Measurements from ENCODE around the gene DNAJC1.

Gene DNAJC1

DNA sequence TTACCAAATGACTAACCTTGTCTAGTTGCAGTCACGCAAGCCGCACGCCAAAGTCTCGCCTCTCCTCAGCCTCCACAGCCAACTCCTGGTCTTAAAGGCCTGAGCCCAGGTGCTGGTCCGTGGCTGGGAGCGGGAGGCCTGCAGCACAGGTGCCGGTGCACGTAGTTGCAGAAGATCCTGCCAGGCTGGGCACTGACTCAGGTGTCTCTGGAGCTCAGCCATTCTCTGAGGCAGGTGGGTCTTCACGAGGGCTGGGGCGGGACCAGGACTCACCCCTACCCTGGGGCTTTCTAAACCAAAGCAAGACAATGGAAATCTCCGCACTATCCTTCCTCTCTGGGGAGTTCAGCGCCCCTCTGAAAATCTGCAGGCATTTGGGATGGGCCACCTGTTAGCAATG, 253.1 kb downstream of the DNAJC1 start:
- no peak overlapping the region for H3K4me3 ChIP-seq (ENCODE audit: insufficient read depth, low read depth, low read length, poor library complexity, severe bottlenecking)
- no peaks in the 10 kb centered on the region for H3K9me3 ChIP-seq (ENCODE audit: control insufficient read depth, low read length)
- no peak for DNase-seq
- H3K27ac ChIP-seq (ENCODE audit: insufficient read depth, low read length, poor library complexity, severe bottlenecking), result no peak overlapping the region
- no peaks in the 10 kb centered on the region for H3K27me3 ChIP-seq (replicated peaks; ENCODE audit: control insufficient read depth, insufficient read depth, low read length, poor library complexity, severe bottlenecking)
- no peaks in the 10 kb centered on the region for H3K36me3 ChIP-seq (ENCODE audit: control insufficient read depth, insufficient read depth, low read length)
- H3K4me1 ChIP-seq (ENCODE audit: control insufficient read depth, insufficient read depth, low read length, poor library complexity, severe bottlenecking), result peaks cover 5% of the 10 kb centered on the region

DNA sequence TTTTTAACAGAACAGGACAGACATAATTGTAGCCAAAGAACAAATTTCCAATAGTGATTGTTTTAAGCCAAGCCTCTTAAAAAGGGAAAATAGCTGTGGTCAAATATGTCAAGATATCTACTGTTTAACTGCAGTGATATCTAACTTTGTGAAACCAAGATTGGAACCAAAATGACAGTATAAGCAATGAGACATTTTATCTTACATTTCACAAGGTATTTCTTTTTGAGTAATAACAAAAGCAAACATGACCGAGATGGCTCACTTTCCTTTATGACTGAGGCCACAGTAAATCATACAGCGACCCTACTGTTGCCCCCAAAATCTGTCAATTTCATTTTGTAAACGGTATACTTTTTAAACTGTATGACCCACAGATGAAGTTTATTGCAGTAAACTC, 253.7 kb downstream of the DNAJC1 start:
- no peak for DNase-seq
- Histone ChIP-seq H3K36me3 (ENCODE audit: control insufficient read depth, insufficient read depth, low read length) (no peaks in the 10 kb centered on the region), H3K4me3 (ENCODE audit: insufficient read depth, low read depth, low read length, poor library complexity, severe bottlenecking) (no peak overlapping the region), H3K27ac (ENCODE audit: insufficient read depth, low read length, poor library complexity, severe bottlenecking) (no peak overlapping the region), H3K9me3 (ENCODE audit: control insufficient read depth, low read length) (no peaks in the 10 kb centered on the region), H3K27me3 (replicated peaks; ENCODE audit: control insufficient read depth, insufficient read depth, low read length, poor library complexity, severe bottlenecking) (no peaks in the 10 kb centered on the region), H3K4me1 (ENCODE audit: control insufficient read depth, insufficient read depth, low read length, poor library complexity, severe bottlenecking) (peaks cover 5% of the 10 kb centered on the region)

DNA sequence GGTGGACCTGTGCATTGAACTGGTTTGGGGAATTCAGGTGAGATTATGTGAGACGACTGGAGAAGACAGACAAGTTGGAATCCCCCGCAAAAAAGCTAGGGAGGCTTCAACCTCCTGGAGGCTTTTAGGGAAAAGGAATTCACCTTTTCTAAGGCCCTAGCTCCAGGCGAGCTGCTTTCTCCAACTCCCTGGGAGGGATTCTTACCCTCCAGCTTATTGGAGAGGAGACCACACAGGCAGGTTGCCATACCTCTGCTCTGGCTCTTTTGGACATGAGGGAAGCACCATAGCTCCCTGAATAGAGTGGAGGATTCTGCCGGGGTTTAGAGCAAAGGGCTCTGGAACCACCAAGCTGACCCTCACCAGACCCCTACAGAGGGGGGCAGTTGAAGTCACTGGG, 255.7 kb downstream of the DNAJC1 start:
- H3K9me3 ChIP-seq (ENCODE audit: control insufficient read depth, low read length), result no peaks in the 10 kb centered on the region
- H3K36me3 ChIP-seq (ENCODE audit: control insufficient read depth, insufficient read depth, low read length), result peaks cover 6% of the 10 kb centered on the region
- no peak overlapping the region for H3K4me3 ChIP-seq (ENCODE audit: insufficient read depth, low read depth, low read length, poor library complexity, severe bottlenecking)
- no peak for DNase-seq
- H3K4me1 ChIP-seq (ENCODE audit: control insufficient read depth, insufficient read depth, low read length, poor library complexity, severe bottlenecking), result peaks cover 5% of the 10 kb centered on the region
- no peaks in the 10 kb centered on the region for H3K27me3 ChIP-seq (replicated peaks; ENCODE audit: control insufficient read depth, insufficient read depth, low read length, poor library complexity, severe bottlenecking)
- H3K27ac ChIP-seq (ENCODE audit: insufficient read depth, low read length, poor library complexity, severe bottlenecking), result no peak overlapping the region

DNA sequence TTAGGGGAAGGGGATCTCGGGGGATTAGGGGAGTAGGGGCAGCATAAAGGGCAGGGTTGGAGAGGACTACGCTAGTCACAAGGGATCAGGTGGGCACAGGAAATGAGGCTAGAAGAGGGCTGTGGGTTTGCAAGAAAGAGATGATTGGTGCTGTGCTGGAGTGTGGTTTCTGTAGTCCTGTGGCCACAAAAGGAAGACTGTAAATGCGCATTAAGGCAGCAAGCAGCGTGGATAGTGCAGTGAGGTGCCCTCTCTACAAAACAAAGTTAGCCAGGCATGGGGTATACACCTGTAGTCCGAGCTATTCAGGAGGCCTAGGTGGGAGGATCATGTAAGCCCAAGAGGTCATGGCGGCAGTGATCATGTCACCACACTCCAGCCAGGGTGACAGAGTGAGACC, 257.4 kb downstream of the DNAJC1 start:
- Histone ChIP-seq H3K36me3 (ENCODE audit: control insufficient read depth, insufficient read depth, low read length) (peaks cover 14% of the 10 kb centered on the region), H3K4me1 (ENCODE audit: control insufficient read depth, insufficient read depth, low read length, poor library complexity, severe bottlenecking) (peaks cover 5% of the 10 kb centered on the region), H3K9me3 (ENCODE audit: control insufficient read depth, low read length) (no peaks in the 10 kb centered on the region), H3K27me3 (replicated peaks; ENCODE audit: control insufficient read depth, insufficient read depth, low read length, poor library complexity, severe bottlenecking) (no peaks in the 10 kb centered on the region), H3K27ac (ENCODE audit: insufficient read depth, low read length, poor library complexity, severe bottlenecking) (no peak overlapping the region), H3K4me3 (ENCODE audit: insufficient read depth, low read depth, low read length, poor library complexity, severe bottlenecking) (no peak overlapping the region)
- DNase-seq, result no peak

DNA sequence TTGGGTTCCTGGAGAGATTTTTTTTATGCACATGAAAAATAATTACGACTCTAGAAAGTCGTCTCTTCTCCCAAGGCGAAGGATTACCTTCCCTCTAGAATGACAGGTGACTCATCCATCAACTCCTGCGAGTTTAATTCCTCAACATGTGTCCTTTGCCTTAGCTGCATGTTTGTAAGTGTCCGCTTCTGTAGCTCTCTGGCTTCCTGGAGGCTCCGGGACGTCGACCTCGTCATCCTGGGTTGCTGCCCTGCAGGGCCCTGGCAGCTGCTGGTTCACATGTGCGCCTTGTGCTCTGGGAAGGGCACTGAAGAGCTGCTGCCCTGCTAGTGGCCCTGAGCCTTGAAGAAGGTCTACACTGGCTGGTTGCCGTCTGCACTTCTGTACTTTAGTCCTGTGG, 259.3 kb downstream of the DNAJC1 start:
- no peak overlapping the region for H3K27ac ChIP-seq (ENCODE audit: insufficient read depth, low read length, poor library complexity, severe bottlenecking)
- H3K4me1 ChIP-seq (ENCODE audit: control insufficient read depth, insufficient read depth, low read length, poor library complexity, severe bottlenecking), result peaks cover 16% of the 10 kb centered on the region
- H3K4me3 ChIP-seq (ENCODE audit: insufficient read depth, low read depth, low read length, poor library complexity, severe bottlenecking), result no peak overlapping the region
- no peaks in the 10 kb centered on the region for H3K9me3 ChIP-seq (ENCODE audit: control insufficient read depth, low read length)
- DNase-seq, result no peak
- peaks cover 14% of the 10 kb centered on the region for H3K36me3 ChIP-seq (ENCODE audit: control insufficient read depth, insufficient read depth, low read length)
- H3K27me3 ChIP-seq (replicated peaks; ENCODE audit: control insufficient read depth, insufficient read depth, low read length, poor library complexity, severe bottlenecking), result no peaks in the 10 kb centered on the region

DNA sequence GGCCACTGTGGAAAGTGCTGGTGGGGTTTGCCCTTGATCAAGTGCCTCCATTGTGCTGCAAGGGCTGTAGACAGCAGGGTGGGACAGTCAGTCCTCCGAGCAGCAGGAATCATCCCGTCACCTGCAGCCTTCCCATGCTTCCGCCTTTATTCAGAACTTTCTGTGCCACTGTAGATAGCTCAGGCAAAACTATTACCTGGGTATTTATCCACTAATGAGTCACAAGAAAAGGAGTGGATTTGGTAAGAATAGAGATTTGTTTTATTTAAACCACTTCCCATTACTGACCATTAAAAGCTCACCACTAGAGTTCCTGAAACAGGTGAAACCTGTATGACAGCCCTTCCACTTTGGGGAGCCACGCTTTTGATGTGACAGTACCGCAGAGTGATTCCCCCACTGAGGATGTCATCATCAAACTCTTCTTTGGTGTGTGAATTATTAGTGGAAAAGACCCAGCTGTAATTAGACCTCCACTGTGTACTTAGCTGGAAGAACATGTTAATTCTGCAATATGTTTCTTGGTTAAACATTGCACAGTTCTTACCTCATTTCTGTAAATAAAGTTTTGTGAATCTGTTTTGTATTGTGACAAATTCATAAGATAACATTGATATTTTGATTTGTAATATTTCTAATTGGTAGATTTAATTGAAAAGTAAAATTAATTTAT, 260.7 kb downstream of the DNAJC1 start:
- H3K36me3 ChIP-seq (ENCODE audit: control insufficient read depth, insufficient read depth, low read length), result peaks cover 14% of the 10 kb centered on the region
- DNase-seq, result no peak
- H3K4me3 ChIP-seq (ENCODE audit: insufficient read depth, low read depth, low read length, poor library complexity, severe bottlenecking), result no peak overlapping the region
- no peak overlapping the region for H3K27ac ChIP-seq (ENCODE audit: insufficient read depth, low read length, poor library complexity, severe bottlenecking)
- no peaks in the 10 kb centered on the region for H3K27me3 ChIP-seq (replicated peaks; ENCODE audit: control insufficient read depth, insufficient read depth, low read length, poor library complexity, severe bottlenecking)
- H3K9me3 ChIP-seq (ENCODE audit: control insufficient read depth, low read length), result no peaks in the 10 kb centered on the region
- peaks cover 16% of the 10 kb centered on the region for H3K4me1 ChIP-seq (ENCODE audit: control insufficient read depth, insufficient read depth, low read length, poor library complexity, severe bottlenecking)

DNA sequence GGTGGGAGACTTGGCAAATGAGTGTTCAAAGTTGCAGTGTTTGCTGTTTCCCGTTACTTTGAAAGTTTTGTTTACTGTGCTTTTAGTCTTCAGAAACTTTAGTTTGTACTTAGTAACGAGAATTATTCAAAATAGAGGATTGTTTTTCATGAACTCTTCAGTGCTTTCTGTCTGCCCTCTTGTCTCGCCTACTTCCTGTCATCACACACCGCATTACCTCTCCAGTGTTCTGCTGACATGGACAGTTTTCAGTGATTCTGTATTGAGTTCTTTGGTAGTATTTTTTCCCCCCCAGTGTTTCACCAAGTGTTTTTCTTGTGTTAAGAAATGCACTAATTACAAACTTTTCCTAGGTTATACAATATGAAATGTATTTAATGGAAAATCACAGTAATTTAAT, 262.5 kb downstream of the DNAJC1 start:
- Histone ChIP-seq H3K9me3 (ENCODE audit: control insufficient read depth, low read length) (no peaks in the 10 kb centered on the region), H3K27me3 (replicated peaks; ENCODE audit: control insufficient read depth, insufficient read depth, low read length, poor library complexity, severe bottlenecking) (no peaks in the 10 kb centered on the region), H3K36me3 (ENCODE audit: control insufficient read depth, insufficient read depth, low read length) (peaks cover 14% of the 10 kb centered on the region), H3K27ac (ENCODE audit: insufficient read depth, low read length, poor library complexity, severe bottlenecking) (peak overlapping the region; percentile 72), H3K4me3 (ENCODE audit: insufficient read depth, low read depth, low read length, poor library complexity, severe bottlenecking) (no peak overlapping the region), H3K4me1 (ENCODE audit: control insufficient read depth, insufficient read depth, low read length, poor library complexity, severe bottlenecking) (peaks cover 11% of the 10 kb centered on the region)
- peak in 2 of 3 donors; percentile 27 for DNase-seq

DNA sequence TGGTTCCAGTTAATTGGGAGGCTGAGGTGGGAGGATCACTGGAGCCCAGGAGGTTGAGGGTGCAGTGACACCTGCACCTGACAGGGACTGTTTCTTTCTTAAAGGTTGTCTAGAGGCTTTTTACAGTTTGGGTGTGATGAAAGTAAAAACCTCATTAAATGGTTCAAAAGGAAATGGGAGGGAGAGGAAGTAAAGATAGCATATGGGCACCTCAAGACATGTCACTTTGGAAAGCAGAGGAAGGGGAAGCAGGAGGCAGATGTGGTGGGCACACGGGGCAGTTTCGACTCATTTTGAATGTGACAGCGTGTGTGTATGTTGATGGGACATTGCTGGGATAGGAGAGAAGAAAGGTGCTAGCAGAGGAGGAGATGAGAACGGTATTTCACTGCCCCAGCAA, 266.4 kb downstream of the DNAJC1 start:
- H3K9me3 ChIP-seq (ENCODE audit: control insufficient read depth, low read length), result no peaks in the 10 kb centered on the region
- H3K27me3 ChIP-seq (replicated peaks; ENCODE audit: control insufficient read depth, insufficient read depth, low read length, poor library complexity, severe bottlenecking), result no peaks in the 10 kb centered on the region
- H3K27ac ChIP-seq (ENCODE audit: insufficient read depth, low read length, poor library complexity, severe bottlenecking), result peak overlapping the region; percentile 40
- DNase-seq, result no peak
- peaks cover 11% of the 10 kb centered on the region for H3K4me1 ChIP-seq (ENCODE audit: control insufficient read depth, insufficient read depth, low read length, poor library complexity, severe bottlenecking)
- peaks cover 15% of the 10 kb centered on the region for H3K36me3 ChIP-seq (ENCODE audit: control insufficient read depth, insufficient read depth, low read length)
- H3K4me3 ChIP-seq (ENCODE audit: insufficient read depth, low read depth, low read length, poor library complexity, severe bottlenecking), result no peak overlapping the region

DNA sequence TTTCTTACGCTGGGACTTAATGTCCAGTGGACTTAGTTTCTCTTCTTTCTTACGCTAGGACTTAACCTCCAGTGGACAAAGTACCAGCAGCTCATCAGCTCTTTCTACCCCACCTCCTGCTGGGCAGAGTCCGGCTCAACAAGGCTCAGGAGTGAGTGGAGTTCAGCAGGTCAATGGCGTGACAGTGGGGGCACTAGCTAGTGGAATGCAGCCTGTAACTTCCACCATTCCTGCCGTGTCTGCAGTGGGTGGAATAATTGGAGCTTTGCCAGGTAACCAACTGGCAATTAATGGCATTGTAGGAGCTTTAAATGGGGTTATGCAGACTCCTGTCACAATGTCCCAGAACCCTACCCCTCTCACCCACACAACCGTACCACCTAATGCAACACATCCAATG, 269.8 kb downstream of the DNAJC1 start:
- H3K27me3 ChIP-seq (replicated peaks; ENCODE audit: control insufficient read depth, insufficient read depth, low read length, poor library complexity, severe bottlenecking), result no peaks in the 10 kb centered on the region
- DNase-seq, result no peak
- H3K4me3 ChIP-seq (ENCODE audit: insufficient read depth, low read depth, low read length, poor library complexity, severe bottlenecking), result no peak overlapping the region
- no peaks in the 10 kb centered on the region for H3K4me1 ChIP-seq (ENCODE audit: control insufficient read depth, insufficient read depth, low read length, poor library complexity, severe bottlenecking)
- peaks cover 24% of the 10 kb centered on the region for H3K36me3 ChIP-seq (ENCODE audit: control insufficient read depth, insufficient read depth, low read length)
- no peak overlapping the region for H3K27ac ChIP-seq (ENCODE audit: insufficient read depth, low read length, poor library complexity, severe bottlenecking)
- no peaks in the 10 kb centered on the region for H3K9me3 ChIP-seq (ENCODE audit: control insufficient read depth, low read length)

DNA sequence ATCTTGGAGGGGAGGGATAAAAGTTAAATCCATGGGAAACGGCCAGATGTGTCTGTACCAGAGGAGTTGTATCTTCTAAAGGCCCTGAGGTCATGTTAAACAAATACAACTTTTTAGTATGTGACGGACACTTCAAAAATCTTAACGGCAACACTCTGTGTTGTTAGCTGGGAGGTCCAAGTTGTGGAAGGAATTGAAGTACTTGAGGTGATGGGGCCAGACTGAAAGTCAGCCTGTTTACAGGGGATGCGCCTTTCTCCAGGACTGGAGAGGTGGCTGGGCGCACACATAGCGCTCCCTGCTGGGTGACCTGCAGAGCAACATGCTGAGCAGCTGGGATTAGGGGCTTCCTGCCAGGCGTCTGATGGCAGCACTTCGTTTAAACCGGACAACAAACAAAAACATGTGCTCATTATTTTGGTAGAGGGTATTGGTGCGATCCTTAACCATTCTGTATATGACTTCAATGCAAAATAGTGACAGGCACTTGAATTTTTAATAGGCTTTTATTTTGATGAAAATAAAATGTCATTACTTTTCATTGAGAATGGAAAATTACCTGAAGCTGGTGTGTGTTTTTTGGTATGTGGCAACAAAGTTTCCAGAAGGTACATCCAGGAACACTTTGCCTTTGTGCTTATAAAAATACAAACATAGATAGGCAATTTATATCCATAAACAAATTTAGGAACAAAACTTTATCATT, 271.3 kb downstream of the DNAJC1 start:
- Histone ChIP-seq H3K36me3 (ENCODE audit: control insufficient read depth, insufficient read depth, low read length) (peaks cover 24% of the 10 kb centered on the region), H3K4me3 (ENCODE audit: insufficient read depth, low read depth, low read length, poor library complexity, severe bottlenecking) (no peak overlapping the region), H3K4me1 (ENCODE audit: control insufficient read depth, insufficient read depth, low read length, poor library complexity, severe bottlenecking) (no peaks in the 10 kb centered on the region), H3K27me3 (replicated peaks; ENCODE audit: control insufficient read depth, insufficient read depth, low read length, poor library complexity, severe bottlenecking) (no peaks in the 10 kb centered on the region), H3K27ac (ENCODE audit: insufficient read depth, low read length, poor library complexity, severe bottlenecking) (no peak overlapping the region), H3K9me3 (ENCODE audit: control insufficient read depth, low read length) (no peaks in the 10 kb centered on the region)
- no peak for DNase-seq
